ENCODE data around the gene ARIH1. TPM values are rescaled to one million over a fixed set of nuclear protein-coding genes. Genes with fewer than 3 reads are reported as not detected.
"Not testable (repeated sequence)": the region's sequence is repeated elsewhere in the genome, so short reads cannot be mapped to it uniquely, and the experiment has no call there.

Gene ARIH1
- total RNA-seq, 2 experiments from 2014 or later: 170 to 175 TPM

GRCh38 chr15:72593838-72594237, 119.7 kb downstream of the ARIH1 start:
- Mint-ChIP-seq H3K27ac (no peak overlapping the region), H3K27me3 (no peaks in the 10 kb centered on the region), H3K4me1 (ENCODE audit: low read depth) (no peaks in the 10 kb centered on the region), H3K9me3 (no peaks in the 10 kb centered on the region), H3K4me3 (no peak overlapping the region), H3K36me3 (ENCODE audit: low read depth) (no peaks in the 10 kb centered on the region)
- POLR2A ChIA-PET: no interaction called here
- ATAC-seq (no peak), DNase-seq (no peak)
- TF ChIP-seq CTCF (IDR thresholded peaks at IDR 0.05): no peak
- CTCF ChIA-PET: interaction anchor here (1.0 to 2.1 kb wide), 2 partner anchors 77 to 128 kb away, joined by 3 to 6 read pairs; no protein-coding TSS in a partner anchor
- intact Hi-C loops (cut with micrococcal nuclease): loop anchor here (10.0 kb wide), 1 partner anchor 81 kb away; no protein-coding TSS in a partner anchor

- no peaks in the 10 kb centered on the region for H3K36me3 Mint-ChIP-seq (ENCODE audit: low read depth)
- DNase-seq: peak; percentile 50
- no peaks in the 10 kb centered on the region for H3K4me1 Mint-ChIP-seq (ENCODE audit: low read depth)
- H3K9me3 Mint-ChIP-seq: no peaks in the 10 kb centered on the region
- TF ChIP-seq CTCF (IDR thresholded peaks at IDR 0.05): peak; percentile 83
- ChIA-PET CTCF (interaction anchor here (0.6 to 4.3 kb wide), 44 partner anchors 10 to 607 kb away, joined by 3 to 43 read pairs (median 5); partner anchors contain the start of genes ARIH1, BBS4 and HIGD2B), POLR2A (interaction anchor here (1.0 kb wide), 1 partner anchor 23 kb away, joined by 3 read pairs; no protein-coding TSS in a partner anchor)
- no peak overlapping the region for H3K27ac Mint-ChIP-seq
- no peaks in the 10 kb centered on the region for H3K27me3 Mint-ChIP-seq
- intact Hi-C loops (cut with micrococcal nuclease): loop anchor here (10.0 kb wide), 1 partner anchor 75 kb away; no protein-coding TSS in a partner anchor
- no peak overlapping the region for H3K4me3 Mint-ChIP-seq
- ATAC-seq: no peak
Measured at GRCh38 chr15:72599855-72600464, 125.8 kb downstream of the ARIH1 start.

GRCh38 chr15:72604794-72605193, 130.7 kb downstream of the ARIH1 start:
- CTCF ChIA-PET: no interaction called here
- no peak for TF ChIP-seq CTCF (IDR thresholded peaks at IDR 0.05)
- POLR2A ChIA-PET: no interaction called here
- Mint-ChIP-seq H3K9me3 (no peaks in the 10 kb centered on the region), H3K4me3 (no peak overlapping the region), H3K4me1 (ENCODE audit: low read depth) (no peaks in the 10 kb centered on the region), H3K27ac (no peak overlapping the region), H3K36me3 (ENCODE audit: low read depth) (no peaks in the 10 kb centered on the region), H3K27me3 (no peaks in the 10 kb centered on the region)
- no peak for DNase-seq
- intact Hi-C loops (cut with micrococcal nuclease): no loop called here
- no peak for ATAC-seq

- DNase-seq; H3K36me3 Mint-ChIP-seq (ENCODE audit: low read depth); H3K4me3 Mint-ChIP-seq; POLR2A ChIA-PET; H3K4me1 Mint-ChIP-seq (ENCODE audit: low read depth); ATAC-seq; intact Hi-C loops (cut with micrococcal nuclease); H3K9me3 Mint-ChIP-seq; H3K27ac Mint-ChIP-seq; H3K27me3 Mint-ChIP-seq; CTCF ChIA-PET: not testable (repeated sequence)
Measured at GRCh38 chr15:72608084-72608483, 134.0 kb downstream of the ARIH1 start.

- H3K9me3 Mint-ChIP-seq: no peaks in the 10 kb centered on the region
- no peak overlapping the region for H3K4me3 Mint-ChIP-seq
- no peaks in the 10 kb centered on the region for H3K27me3 Mint-ChIP-seq
- DNase-seq (no peak), ATAC-seq (no peak)
- intact Hi-C loops (cut with micrococcal nuclease): no loop called here
- no peak for TF ChIP-seq CTCF (IDR thresholded peaks at IDR 0.05)
- ChIA-PET POLR2A (no interaction called here), CTCF (interaction anchor here (2.1 kb wide), 1 partner anchor 10 kb away, joined by 11 read pairs; no protein-coding TSS in a partner anchor)
- H3K27ac Mint-ChIP-seq: no peak overlapping the region
- H3K4me1 Mint-ChIP-seq (ENCODE audit: low read depth): no peaks in the 10 kb centered on the region
- no peaks in the 10 kb centered on the region for H3K36me3 Mint-ChIP-seq (ENCODE audit: low read depth)
Measured at GRCh38 chr15:72609862-72610261, 135.7 kb downstream of the ARIH1 start.

GRCh38 chr15:72612324-72612723, 138.2 kb downstream of the ARIH1 start:
- ATAC-seq, POLR2A ChIA-PET: not testable (repeated sequence)

More at GRCh38 chr15:72612324-72612723, 138.2 kb downstream of the ARIH1 start:
- CTCF ChIA-PET: interaction anchor here (1.5 kb wide), 1 partner anchor 12 kb away, joined by 8 read pairs; no protein-coding TSS in a partner anchor
- H3K36me3 Mint-ChIP-seq (ENCODE audit: low read depth); H3K27ac Mint-ChIP-seq; H3K4me3 Mint-ChIP-seq; H3K9me3 Mint-ChIP-seq; intact Hi-C loops (cut with micrococcal nuclease); H3K27me3 Mint-ChIP-seq; DNase-seq: not testable (repeated sequence)
- H3K4me1 Mint-ChIP-seq (ENCODE audit: low read depth): peaks cover 11% of the 10 kb centered on the region
